Stimulated activated naive B cell treated with anti-CD40 and anti-IgM and Interleukin-4, amounts not matched to agents 10 μg/mL and 1 μg/mL and 100 μg/mL, for 72 hours (primary cell): ENCODE results near the gene RNF144B.
"Not testable (repeated sequence)": the region's sequence is repeated elsewhere in the genome, so short reads cannot be mapped to it uniquely, and the experiment has no call there.

Experiments used
- ATAC-seq, 2 donors: fragments of 150-1000 bp; cut with Tn5 transposase; replicated peaks; 2 replicates each; pipeline ENCODE4 v1.10.0; 2021; ENCODE audit warnings: moderate library complexity in 1 of 2
- DNase-seq: peaks from one replicate; pipeline ENCODE4 v3.0.0; 2021
- H3K27ac Mint-ChIP-seq: one replicate; pipeline ENCODE4 v1.8.0; 2022; ENCODE audit warnings: mild to moderate bottlenecking, mixed read lengths
- H3K27me3 Mint-ChIP-seq, 2 donors: one replicate each; pipeline ENCODE4 v1.8.0; 2022; ENCODE audit warnings: mixed read lengths in 2 of 2
- H3K36me3 Mint-ChIP-seq, 2 donors: one replicate each; pipeline ENCODE4 v1.8.0; 2022; ENCODE audit warnings: mixed read lengths in 2 of 2, mild to moderate bottlenecking in 1 of 2
- H3K4me1 Mint-ChIP-seq, 2 donors: one replicate each; pipeline ENCODE4 v1.8.0; 2022; ENCODE audit warnings: mixed read lengths in 2 of 2, mild to moderate bottlenecking in 1 of 2
- H3K4me3 Mint-ChIP-seq, 2 donors: one replicate each; pipeline ENCODE4 v1.8.0; 2022; ENCODE audit warnings: mild to moderate bottlenecking in 2 of 2, mixed read lengths in 2 of 2, moderate library complexity in 1 of 2
- H3K9me3 Mint-ChIP-seq, 2 donors: one replicate each; pipeline ENCODE4 v1.8.0; 2022; ENCODE audit warnings: mixed read lengths in 2 of 2, mild to moderate bottlenecking in 1 of 2

The RNF144B gene

DNA sequence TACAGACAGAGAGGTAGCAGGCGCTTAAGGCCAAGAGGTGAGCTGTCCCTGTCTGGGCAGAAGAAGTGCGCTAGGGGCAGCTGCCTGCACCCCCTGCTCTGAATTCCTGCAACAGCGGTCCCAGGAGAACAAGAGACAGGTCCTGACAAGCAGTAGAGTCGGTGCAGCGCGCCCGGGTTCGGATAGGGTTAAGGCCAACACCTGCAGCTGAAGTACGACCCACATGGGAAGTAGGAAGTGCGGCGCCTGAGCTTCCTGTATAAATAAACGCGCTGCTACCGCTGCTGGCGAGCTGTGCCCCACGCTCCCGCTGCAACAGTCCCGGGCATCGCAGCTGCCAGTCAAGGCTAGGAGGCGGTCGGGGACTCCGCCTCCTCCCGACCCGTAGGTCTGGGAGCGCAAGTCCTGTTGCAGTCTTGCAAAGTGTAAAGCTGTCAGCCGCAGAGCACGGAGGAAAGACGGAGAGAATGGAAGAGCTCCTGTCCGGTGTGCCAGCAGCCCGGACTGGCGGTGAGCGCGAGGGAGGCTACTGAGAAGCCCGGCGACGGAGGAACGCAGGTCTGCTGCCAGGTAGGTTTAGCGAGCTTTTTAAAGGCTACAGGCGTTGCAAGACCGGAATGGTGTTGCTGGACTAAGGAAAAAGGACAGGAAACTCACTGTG lies at the start of gene RNF144B:
TSS of gene RNF144B (plus strand) at position 290 of the 661 bp plus-strand sequence. CDS start 12,185 bp downstream, outside the sequence.
- Mint-ChIP-seq H3K27ac (peak within 1 kb of the TSS; percentile 92), H3K9me3 (no peaks in the 10 kb centered on the region), H3K27me3 (no peaks in the 10 kb centered on the region), H3K4me1 (peaks cover 29 to 43% of the 10 kb centered on the region in 2 donors), H3K4me3 (peak within 1 kb of the TSS; percentile 90 to 94), H3K36me3 (peaks cover 3 to 4% of the 10 kb centered on the region in 2 donors)
- DNase-seq (peak; percentile 72), ATAC-seq (peak; percentile 90 to 92)

DNA sequence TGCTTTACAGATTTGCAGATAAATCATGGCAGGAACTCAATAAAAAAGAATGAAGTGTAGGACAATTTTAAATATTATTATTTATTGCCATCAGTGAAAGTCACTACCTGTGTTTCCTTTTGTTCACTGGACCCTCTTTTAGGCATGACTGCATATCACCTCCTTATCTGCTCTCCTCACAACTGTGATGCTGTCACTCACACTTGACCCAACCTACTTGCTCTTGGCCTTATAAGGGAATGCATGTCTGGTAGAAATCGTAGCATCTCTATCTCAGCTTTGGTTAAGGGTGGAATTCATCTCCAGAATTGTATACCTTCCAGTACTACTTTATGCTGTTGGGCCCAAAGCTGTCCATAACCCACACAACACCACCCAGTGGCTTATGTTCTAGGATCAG lies 47.6 kb upstream of the RNF144B start:
- Mint-ChIP-seq H3K9me3 (peaks cover 0 to 2% of the 10 kb centered on the region in 2 donors), H3K4me1 (peaks cover 14 to 29% of the 10 kb centered on the region in 2 donors), H3K36me3 (no peaks in the 10 kb centered on the region), H3K27ac (no peak overlapping the region), H3K4me3 (no peak overlapping the region), H3K27me3 (no peaks in the 10 kb centered on the region)
- DNase-seq, result no peak
- ATAC-seq, result no peak

DNA sequence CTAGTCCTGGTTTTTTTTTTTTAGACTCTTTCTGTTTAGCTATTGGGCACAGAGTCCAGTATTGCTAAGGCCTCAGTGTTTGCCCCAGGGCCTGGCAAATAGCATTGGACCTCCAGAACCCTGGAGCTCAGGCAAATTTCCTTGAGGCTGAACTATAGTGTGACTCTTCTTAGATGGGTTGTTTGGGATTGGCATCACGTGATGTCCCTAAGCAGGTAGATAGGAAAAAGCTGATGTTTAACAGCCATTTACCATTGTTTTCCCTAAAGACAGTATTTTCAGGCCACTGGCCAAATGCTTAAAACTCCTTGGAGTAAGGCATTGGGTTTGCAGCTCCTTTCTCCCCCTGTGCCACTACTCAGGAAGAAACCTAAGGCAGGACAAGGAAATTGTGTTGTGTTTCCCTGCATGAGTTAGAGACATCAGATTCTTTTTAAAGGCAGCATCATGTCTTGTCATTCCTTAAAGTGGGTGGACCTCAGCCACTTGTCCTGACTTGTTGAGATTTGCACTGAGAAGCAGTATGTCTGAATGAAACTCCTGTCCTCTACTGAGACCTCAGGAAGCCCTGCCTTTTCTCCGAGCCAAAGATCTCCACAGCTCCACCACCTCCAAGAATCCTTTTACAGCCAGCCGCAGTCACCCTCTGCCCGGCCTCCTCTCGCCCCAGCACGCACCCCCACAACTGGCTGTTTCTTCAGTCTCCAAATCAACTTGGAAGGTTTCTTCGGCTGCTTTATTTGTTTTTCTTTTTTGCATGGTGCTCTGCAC lies 46.2 kb upstream of the RNF144B start:
- Mint-ChIP-seq H3K27ac (peak overlapping the region; percentile 69), H3K27me3 (no peaks in the 10 kb centered on the region), H3K36me3 (no peaks in the 10 kb centered on the region), H3K4me1 (peaks cover 14 to 29% of the 10 kb centered on the region in 2 donors), H3K9me3 (peaks cover 0 to 2% of the 10 kb centered on the region in 2 donors), H3K4me3 (no peak overlapping the region)
- ATAC-seq (no peak), DNase-seq (no peak)

DNA sequence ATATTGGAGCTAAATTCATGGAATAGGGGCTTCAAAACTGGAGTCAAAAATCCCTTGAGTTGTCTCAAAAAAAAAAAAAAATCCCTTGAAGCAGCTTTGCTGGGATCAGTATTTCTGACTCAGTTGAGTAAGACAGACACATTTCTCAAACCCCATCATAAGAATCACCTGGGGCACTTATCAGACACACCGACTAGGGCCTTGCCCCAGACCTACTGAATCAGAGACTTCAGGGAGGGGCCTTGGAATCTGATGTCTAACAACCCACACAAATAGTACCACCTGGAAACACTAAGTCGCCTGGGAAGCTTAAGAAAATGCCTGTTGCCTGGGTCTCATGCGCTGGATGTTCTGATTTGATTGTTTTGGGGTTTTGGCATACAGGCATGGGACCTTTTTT lies 44.9 kb upstream of the RNF144B start:
- ATAC-seq (no peak), DNase-seq (no peak)
- peaks cover 10 to 22% of the 10 kb centered on the region in 2 donors for H3K4me1 Mint-ChIP-seq
- H3K27me3 Mint-ChIP-seq, result no peaks in the 10 kb centered on the region
- peak overlapping the region; percentile 47 for H3K27ac Mint-ChIP-seq
- H3K36me3 Mint-ChIP-seq, result no peaks in the 10 kb centered on the region
- no peak overlapping the region for H3K4me3 Mint-ChIP-seq
- peaks cover 0 to 2% of the 10 kb centered on the region in 2 donors for H3K9me3 Mint-ChIP-seq

DNA sequence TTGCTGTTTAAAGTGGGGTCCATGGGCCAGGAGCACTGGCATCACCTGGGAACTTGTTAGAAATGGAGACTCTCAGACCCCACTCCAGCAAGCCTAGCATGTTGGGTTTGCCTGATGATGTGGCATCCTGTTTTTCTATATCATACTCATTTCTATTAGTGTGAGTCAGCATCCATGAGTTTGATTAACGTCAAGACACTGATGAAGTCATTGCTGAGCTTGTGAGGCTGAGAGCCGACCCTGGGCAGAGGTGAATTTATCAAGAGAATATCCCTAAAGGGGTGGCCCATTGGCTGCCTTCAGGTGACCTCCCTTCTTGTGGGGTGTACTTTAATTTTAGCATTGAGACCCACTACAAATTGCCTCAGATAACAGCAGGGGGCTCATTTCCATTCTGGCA lies 43.4 kb upstream of the RNF144B start:
- ATAC-seq, result peak; percentile 46 to 65
- Mint-ChIP-seq H3K9me3 (peaks cover 0 to 2% of the 10 kb centered on the region in 2 donors), H3K36me3 (no peaks in the 10 kb centered on the region)

DNA sequence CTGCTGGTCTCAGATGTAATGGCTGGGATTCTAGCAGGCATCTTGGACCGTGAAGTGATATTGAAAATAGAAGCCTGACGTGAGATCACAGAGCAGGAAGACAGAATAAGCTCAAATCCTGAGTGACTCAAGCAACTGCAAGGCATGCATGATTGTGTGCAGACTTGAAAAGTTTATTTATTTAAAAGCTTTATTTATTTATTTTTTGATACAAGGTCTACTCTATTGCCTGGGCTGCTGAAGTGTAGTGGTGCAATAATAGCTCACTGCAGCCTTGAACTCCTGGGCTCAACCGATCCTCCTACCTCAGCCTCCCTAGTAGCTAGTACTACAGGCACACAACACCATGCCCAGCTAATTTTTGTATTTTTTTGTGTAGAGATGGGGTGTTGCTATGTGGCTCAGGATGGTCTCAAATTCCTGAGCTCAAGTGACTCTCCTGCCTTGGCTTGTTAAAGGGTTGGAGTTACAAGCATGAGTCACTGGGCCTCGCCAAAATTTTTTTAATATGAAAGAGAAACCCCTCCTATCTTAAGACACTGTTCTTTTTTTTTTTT lies 40.1 kb upstream of the RNF144B start:
- Mint-ChIP-seq H3K9me3 (peaks cover 0 to 2% of the 10 kb centered on the region in 2 donors), H3K36me3 (peaks cover 0 to 3% of the 10 kb centered on the region in 2 donors), H3K4me1 (peaks cover 19 to 31% of the 10 kb centered on the region in 2 donors), H3K27me3 (no peaks in the 10 kb centered on the region), H3K4me3 (no peak overlapping the region), H3K27ac (no peak overlapping the region)
- ATAC-seq (no peak), DNase-seq (no peak)

More for the DNA sequence above, 43.4 kb upstream of the RNF144B start:
- Mint-ChIP-seq H3K4me3 (no peak overlapping the region), H3K4me1 (peaks cover 6 to 13% of the 10 kb centered on the region in 2 donors), H3K27ac (peak overlapping the region; percentile 20), H3K27me3 (no peaks in the 10 kb centered on the region)
- no peak for DNase-seq

DNA sequence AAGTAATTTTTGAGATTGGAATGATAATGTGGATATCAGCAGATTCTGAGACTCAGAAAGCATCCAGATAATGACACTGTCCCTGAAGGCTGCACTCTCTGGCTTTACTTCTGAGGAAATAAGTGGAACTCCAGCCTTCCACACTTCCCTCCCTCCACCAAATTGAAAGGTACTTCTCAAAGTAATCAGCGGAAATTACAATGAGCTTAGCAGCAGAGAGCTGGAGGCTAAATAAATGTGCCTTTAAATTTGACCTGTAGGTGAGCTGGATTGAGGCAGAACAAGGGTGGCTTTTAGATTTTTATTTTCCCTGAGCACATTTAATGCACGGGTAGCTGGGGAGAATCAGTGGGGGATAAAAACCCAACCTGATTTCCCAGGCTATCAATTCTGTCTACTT lies 39.3 kb upstream of the RNF144B start:
- Mint-ChIP-seq H3K4me3 (no peak overlapping the region), H3K4me1 (peaks cover 20 to 28% of the 10 kb centered on the region in 2 donors), H3K27ac (no peak overlapping the region), H3K27me3 (no peaks in the 10 kb centered on the region), H3K36me3 (peaks cover 0 to 3% of the 10 kb centered on the region in 2 donors), H3K9me3 (peaks cover 0 to 2% of the 10 kb centered on the region in 2 donors)
- ATAC-seq (no peak), DNase-seq (no peak)

DNA sequence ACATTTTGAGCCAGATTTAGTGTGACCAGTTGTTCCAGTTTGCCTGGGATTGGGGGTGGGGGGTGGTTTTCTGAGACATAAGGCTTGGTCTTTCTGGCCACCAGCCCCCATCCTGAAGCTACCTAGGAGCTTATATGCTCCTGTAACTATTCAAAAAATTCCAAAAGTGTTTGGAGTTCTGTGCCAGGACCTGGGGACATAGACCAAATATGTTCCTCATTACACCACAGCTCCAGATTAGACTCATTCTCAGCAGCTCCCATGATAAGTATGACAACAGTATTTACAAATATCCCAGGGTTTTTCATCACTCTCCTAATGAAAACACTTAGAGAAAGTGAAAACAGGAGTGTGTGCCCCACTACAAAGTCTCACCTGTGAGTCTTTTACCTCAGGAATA lies 37.8 kb upstream of the RNF144B start:
- no peak overlapping the region for H3K27ac Mint-ChIP-seq
- no peaks in the 10 kb centered on the region for H3K27me3 Mint-ChIP-seq
- ATAC-seq (no peak), DNase-seq (no peak)
- peaks cover 0 to 2% of the 10 kb centered on the region in 2 donors for H3K9me3 Mint-ChIP-seq
- H3K4me1 Mint-ChIP-seq, result peaks cover 18% of the 10 kb centered on the region in 2 donors
- peaks cover 0 to 3% of the 10 kb centered on the region in 2 donors for H3K36me3 Mint-ChIP-seq
- no peak overlapping the region for H3K4me3 Mint-ChIP-seq

DNA sequence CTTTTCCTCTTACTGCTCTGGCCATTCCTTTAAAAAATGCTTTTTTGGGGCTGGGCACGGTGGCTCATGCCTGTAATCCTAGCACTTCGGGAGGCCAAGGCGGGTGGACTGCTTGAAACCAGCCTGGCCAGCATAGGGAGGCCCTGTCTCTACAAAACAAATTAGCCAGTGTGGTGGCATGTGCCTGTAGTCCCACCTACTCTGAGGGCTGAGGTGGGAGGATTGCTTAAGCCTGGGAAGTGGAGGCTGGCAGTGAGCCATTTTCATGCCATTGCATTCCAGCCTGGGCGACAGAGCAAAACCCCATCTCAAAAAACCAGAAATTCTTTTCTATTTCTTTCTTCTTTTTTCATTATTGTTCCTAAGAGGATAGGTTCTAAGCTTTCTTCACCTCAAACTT lies 36.9 kb upstream of the RNF144B start:
- no peaks in the 10 kb centered on the region for H3K27me3 Mint-ChIP-seq
- ATAC-seq (no peak), DNase-seq (no peak)
- H3K36me3 Mint-ChIP-seq, result peaks cover 0 to 3% of the 10 kb centered on the region in 2 donors
- peaks cover 0 to 2% of the 10 kb centered on the region in 2 donors for H3K9me3 Mint-ChIP-seq
- peaks cover 18% of the 10 kb centered on the region in 2 donors for H3K4me1 Mint-ChIP-seq
- H3K4me3 Mint-ChIP-seq, result no peak overlapping the region
- peak overlapping the region; percentile 32 for H3K27ac Mint-ChIP-seq

DNA sequence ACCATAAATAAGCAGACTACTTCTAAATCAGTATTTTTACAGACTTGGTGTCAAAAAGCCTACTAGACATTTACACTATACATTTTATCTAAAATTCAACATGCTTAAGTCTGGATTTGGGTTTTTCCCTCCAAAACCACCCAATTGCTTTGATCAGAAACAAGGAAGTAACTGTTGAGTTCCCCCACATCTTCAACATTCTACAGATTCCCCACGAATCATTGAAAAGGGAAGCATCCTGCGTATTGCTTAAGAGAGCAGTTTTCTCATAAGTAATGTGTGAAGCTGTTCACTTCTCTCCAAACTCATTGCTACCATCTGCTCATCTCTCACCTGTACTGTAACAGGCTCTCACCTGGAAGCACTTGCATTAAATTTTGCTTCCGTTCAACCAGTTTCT lies 36.4 kb upstream of the RNF144B start:
- Mint-ChIP-seq H3K9me3 (peaks cover 0 to 3% of the 10 kb centered on the region in 2 donors), H3K4me3 (no peak overlapping the region), H3K36me3 (peaks cover 0 to 3% of the 10 kb centered on the region in 2 donors), H3K27ac (peak overlapping the region; percentile 20), H3K4me1 (peaks cover 20 to 23% of the 10 kb centered on the region in 2 donors), H3K27me3 (no peaks in the 10 kb centered on the region)
- peak; percentile 79 to 84 for ATAC-seq
- no peak for DNase-seq

DNA sequence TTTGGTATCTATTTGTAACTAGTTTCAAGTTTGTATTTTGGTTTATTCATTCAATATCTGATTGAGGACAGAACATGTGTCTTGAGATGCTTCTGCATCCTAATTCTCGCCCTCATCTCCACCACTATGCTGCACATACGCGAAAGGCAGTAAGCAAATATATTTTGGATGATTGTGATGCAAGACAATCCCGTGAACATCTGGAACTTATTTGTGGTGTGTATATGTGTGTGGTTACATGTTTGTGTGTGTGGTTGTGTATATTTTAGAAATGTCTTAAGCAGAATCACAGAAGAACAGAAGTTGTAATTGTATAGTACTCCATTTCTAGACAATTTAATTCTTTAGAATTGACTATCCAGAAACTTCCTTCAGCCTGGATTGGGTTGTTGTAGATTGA lies 35.1 kb upstream of the RNF144B start:
- H3K27me3 Mint-ChIP-seq, result no peaks in the 10 kb centered on the region
- DNase-seq, result no peak
- ATAC-seq, result no peak
- no peak overlapping the region for H3K4me3 Mint-ChIP-seq
- H3K36me3 Mint-ChIP-seq, result peaks cover 3 to 4% of the 10 kb centered on the region in 2 donors
- H3K27ac Mint-ChIP-seq, result no peak overlapping the region
- peaks cover 24 to 26% of the 10 kb centered on the region in 2 donors for H3K4me1 Mint-ChIP-seq
- H3K9me3 Mint-ChIP-seq, result peaks cover 0 to 7% of the 10 kb centered on the region in 2 donors

DNA sequence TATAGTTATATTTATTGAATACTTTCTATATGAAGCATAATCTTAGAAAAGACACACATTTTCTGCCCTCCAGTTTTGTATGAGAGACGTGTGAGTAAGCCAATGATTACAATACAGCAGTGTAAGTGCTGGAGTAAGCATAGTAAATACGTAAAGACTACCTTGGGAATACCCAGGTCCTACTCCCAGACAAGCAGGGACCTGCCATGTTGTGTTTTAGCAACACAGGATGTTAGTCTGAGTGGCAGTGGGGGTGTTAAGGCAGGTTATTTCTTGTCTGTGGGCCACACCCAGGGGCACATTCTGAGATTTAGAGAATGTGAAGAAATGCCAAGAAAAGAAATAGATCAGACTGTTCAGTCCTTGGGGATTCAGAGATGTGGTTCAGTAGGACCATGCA lies 34.3 kb upstream of the RNF144B start:
- DNase-seq (no peak), ATAC-seq (peak in 1 of 2 donors; percentile 41)
- Mint-ChIP-seq H3K27ac (no peak overlapping the region), H3K36me3 (peaks cover 3 to 4% of the 10 kb centered on the region in 2 donors), H3K27me3 (no peaks in the 10 kb centered on the region), H3K4me3 (no peak overlapping the region), H3K4me1 (peaks cover 24 to 26% of the 10 kb centered on the region in 2 donors), H3K9me3 (peaks cover 0 to 10% of the 10 kb centered on the region in 2 donors)

DNA sequence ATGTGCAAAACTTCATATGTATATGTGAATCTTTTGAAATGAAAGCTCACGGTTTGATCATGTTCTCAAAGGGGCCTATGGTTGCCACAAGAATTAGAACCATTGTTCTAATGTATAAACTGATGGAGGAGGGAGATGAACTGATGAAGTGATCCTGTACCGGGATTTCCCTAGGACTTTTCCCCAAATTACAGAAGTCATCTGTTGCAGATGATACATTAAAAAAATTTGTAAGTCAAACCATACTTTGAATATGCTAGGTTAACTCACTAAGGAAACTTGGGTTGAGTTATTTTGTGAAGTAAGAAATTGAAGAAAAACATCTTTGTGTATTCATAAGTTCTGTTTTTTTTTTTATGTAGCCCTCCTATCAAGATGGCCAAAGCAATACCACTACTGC lies 33.9 kb upstream of the RNF144B start:
- H3K27ac Mint-ChIP-seq, result no peak overlapping the region
- peaks cover 7 to 8% of the 10 kb centered on the region in 2 donors for H3K36me3 Mint-ChIP-seq
- no peaks in the 10 kb centered on the region for H3K27me3 Mint-ChIP-seq
- DNase-seq, result no peak
- H3K4me1 Mint-ChIP-seq, result peaks cover 24 to 26% of the 10 kb centered on the region in 2 donors
- no peak overlapping the region for H3K4me3 Mint-ChIP-seq
- H3K9me3 Mint-ChIP-seq, result peaks cover 4 to 13% of the 10 kb centered on the region in 2 donors
- ATAC-seq, result peak in 1 of 2 donors; percentile 14

DNA sequence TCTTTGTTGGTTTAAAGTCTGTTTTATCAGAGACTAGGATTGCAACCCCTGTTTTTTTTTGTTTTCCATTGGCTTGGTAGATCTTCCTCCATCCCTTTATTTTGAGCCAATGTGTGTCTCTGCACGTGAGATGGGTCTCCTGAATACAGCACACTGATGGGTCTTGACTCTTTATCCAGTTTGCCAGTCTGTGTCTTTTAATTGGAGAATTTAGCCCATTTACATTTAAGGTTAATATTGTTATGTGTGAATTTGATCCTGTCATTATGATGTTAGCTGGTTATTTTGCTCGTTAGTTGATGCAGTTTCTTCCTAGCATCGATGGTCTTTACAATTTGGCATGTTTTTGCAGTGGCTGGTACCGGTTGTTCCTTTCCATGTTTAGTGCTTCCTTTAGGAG lies 29.6 kb upstream of the RNF144B start:
- H3K36me3 Mint-ChIP-seq, result peaks cover 6 to 11% of the 10 kb centered on the region in 2 donors
- peaks cover 7 to 14% of the 10 kb centered on the region in 2 donors for H3K9me3 Mint-ChIP-seq
- not testable (repeated sequence) for DNase-seq, H3K27ac Mint-ChIP-seq, H3K27me3 Mint-ChIP-seq, H3K4me3 Mint-ChIP-seq, ATAC-seq
- peaks cover 24 to 39% of the 10 kb centered on the region in 2 donors for H3K4me1 Mint-ChIP-seq
